Omental fat pad (tissue), 4 donors: ENCODE data around the gene PPP1R16B. TPM values are rescaled to one million over a fixed set of nuclear protein-coding genes. Genes with fewer than 3 reads are reported as not detected.
"Not testable (repeated sequence)": the region's sequence is repeated elsewhere in the genome, so short reads cannot be mapped to it uniquely, and the experiment has no call there.

Experiments
- ATAC-seq: fragments of 150-250 bp; one replicate; pipeline ENCODE4 v1.9.1; 2016; ENCODE audit warnings: mild to moderate bottlenecking, moderate library complexity; ENCODE audit not compliant: low FRiP score
- DNase-seq: peaks from one replicate; pipeline ENCODE4 v3.0.0-alpha.2; 2019; ENCODE audit warnings: low spot score
- total RNA-seq, 4 donors: library from RNA; depleted of rRNA; stranded (reverse); fragments of >200 nt; gene quantifications; one replicate each; pipeline ENCODE4 v1.1.0, GENCODE V29; 2016
- TF ChIP-seq, protein P1 (sequence below), 3 donors: fragments of 450-650 bp; IDR thresholded peaks; one replicate each; pipeline ENCODE4 v1.5.1; 2016 to 2017; ENCODE audit warnings: antibody characterized with exemption in 3 of 3, mild to moderate bottlenecking in 3 of 3, moderate library complexity in 2 of 3

Gene PPP1R16B
- total RNA-seq, 4 donors from 2014 or later, result 7.1 to 48.4 (median 21.6) TPM

DNA sequence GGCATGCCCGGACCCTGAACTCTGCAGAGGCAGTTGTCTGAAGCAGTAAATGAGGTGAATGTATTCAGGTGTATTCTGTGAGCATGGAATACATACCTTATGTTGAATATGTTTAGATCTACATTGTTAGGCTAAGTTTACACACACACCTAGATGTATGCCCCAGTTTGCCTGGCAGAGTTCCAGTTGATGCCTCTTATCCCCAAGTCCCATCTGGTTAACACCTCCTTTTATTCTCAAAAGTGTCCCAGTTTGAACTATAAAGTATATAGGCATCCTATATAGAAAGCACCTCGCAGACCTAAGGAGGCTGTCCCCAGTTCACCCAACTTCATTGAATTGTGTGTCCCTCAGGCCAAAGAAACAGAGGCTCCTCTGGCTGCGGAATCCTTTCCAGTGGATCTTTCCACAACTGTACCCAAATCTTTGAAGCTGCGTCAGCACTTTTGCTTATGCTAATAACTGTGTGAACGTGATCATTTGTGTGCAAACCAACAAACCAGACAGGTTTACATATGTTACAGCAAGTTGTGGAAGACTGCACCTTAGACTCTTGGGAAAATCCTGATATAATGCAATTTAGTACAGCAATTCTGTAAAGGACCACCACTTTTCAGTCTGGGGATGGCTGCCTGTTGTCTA lies 151.9 kb downstream of the PPP1R16B start:
- TF ChIP-seq, protein P1, sequence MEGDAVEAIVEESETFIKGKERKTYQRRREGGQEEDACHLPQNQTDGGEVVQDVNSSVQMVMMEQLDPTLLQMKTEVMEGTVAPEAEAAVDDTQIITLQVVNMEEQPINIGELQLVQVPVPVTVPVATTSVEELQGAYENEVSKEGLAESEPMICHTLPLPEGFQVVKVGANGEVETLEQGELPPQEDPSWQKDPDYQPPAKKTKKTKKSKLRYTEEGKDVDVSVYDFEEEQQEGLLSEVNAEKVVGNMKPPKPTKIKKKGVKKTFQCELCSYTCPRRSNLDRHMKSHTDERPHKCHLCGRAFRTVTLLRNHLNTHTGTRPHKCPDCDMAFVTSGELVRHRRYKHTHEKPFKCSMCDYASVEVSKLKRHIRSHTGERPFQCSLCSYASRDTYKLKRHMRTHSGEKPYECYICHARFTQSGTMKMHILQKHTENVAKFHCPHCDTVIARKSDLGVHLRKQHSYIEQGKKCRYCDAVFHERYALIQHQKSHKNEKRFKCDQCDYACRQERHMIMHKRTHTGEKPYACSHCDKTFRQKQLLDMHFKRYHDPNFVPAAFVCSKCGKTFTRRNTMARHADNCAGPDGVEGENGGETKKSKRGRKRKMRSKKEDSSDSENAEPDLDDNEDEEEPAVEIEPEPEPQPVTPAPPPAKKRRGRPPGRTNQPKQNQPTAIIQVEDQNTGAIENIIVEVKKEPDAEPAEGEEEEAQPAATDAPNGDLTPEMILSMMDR (IDR thresholded peaks at IDR 0.05), result no peak
- no peak for ATAC-seq
- no peak for DNase-seq

GRCh38 chr20:38957915-38958485 lies 152.5 kb downstream of the PPP1R16B start:
- TF ChIP-seq, protein P1 (IDR thresholded peaks at IDR 0.05), result no peak
- ATAC-seq (no peak), DNase-seq (no peak)

- not testable (repeated sequence) for DNase-seq, ATAC-seq
These were observed 154.7 kb downstream of the PPP1R16B start for GRCh38 chr20:38960187-38960687.

- TF ChIP-seq, protein P1 (IDR thresholded peaks at IDR 0.05), result no peak
- no peak for ATAC-seq
- no peak for DNase-seq
These were observed 156.1 kb downstream of the PPP1R16B start for GRCh38 chr20:38961530-38962043.

DNA sequence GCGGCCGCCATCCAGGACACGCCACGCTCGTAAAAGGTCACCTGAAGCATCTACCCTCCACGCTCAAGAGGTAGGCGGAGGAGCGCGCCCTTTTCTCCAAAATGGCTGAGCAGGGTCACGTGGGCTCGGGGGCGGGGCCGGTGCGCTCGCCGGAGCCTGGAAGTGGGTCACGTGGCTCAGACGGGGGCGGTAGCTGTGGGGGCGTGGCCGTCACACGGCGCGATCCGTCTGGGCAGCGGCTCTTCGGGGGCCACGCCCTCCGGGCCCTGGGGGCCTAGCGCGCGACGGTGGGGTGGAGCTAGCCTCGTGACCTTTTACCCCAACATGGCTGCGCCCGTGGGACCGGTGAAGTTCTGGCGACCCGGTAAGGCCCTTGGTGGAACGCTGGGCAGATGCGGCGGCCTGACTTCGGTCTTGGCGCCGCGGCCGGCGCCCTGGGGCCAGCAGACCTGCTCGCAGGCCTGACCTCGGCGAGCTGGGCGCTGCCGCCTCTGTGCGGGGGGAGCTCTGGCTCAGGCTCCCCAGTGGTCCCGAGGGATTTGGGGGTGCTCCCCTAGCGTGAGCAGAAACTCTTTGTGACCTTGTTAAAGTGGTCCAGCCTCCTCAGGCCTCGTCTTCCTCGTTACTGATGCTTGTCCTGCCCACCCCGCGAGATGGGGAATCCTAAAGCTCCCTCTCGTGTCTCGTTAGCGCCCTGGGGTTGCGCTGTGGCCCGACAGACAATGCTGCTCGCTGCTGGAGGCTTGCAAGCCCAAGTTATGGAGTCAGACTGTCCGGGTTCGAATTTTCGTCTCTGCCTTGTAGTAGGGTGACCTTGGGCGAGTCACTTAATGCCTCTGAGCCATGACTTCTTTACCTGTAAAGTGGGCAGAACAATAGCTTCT lies 156.8 kb downstream of the PPP1R16B start, which contains the start of gene DHX35:
Gene DHX35, plus strand, starts transcription at position 301 of the 884 bp plus-strand sequence. Its CDS starts 24 bp downstream, at position 325.
- TF ChIP-seq, protein P1 (IDR thresholded peaks at IDR 0.05), result no peak
- DNase-seq, result peak; percentile 94
- ATAC-seq, result peak; percentile 100

DNA sequence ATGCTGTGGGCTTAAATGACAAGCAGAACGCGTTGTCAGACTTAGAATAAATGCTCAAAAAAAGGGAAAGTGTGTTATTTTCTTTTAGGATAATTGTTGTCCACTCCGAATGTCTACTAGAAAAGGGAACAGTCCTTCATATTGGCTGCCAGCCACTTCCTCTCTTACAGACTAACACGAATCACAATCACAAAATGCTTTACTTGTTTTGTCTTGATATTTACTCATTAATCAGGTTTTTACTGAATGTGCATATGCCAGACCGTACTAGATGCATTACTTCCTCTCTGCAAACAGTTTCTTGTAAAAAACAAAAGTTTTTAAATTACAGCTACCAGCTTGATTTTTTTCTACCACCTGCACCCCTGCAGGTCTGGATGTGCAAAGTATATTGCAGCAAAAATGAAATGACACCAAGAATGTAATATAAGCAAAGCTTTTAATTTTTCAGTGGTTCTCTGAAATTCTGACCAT lies 157.5 kb downstream of the PPP1R16B start:
- DNase-seq (no peak), ATAC-seq (no peak)
- TF ChIP-seq, protein P1 (IDR thresholded peaks at IDR 0.05), result no peak

DNA sequence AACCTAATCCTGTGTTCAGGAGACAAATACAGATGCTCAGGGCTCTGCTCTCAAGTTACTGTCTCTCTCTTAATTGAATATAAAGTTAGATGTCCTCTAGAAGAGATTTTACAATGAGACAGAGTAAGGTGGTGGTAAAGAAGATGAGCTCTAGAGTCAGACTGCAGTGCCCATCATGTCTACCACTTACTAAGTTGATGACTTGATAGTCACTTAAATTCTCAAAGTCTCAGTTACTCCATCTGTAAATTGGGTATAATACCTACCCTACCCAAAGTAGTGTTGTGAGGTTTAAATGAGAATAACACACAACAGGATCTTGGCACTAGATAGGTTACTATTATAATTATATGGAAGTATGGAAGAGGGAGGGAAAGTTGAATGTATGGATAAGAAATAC lies 158.2 kb downstream of the PPP1R16B start:
- DNase-seq, result no peak
- no peak for ATAC-seq
- TF ChIP-seq, protein P1 (IDR thresholded peaks at IDR 0.05), result no peak
